GM18526 (cell line): ENCODE data around the gene GAS7.

Source experiments
- POLR2A ChIP-seq: IDR thresholded peaks from 3 replicates; pipeline ENCODE4 v1.6.1; 2011; ENCODE audit not compliant: insufficient read length; ENCODE audit errors: extremely low read depth

Gene GAS7

DNA sequence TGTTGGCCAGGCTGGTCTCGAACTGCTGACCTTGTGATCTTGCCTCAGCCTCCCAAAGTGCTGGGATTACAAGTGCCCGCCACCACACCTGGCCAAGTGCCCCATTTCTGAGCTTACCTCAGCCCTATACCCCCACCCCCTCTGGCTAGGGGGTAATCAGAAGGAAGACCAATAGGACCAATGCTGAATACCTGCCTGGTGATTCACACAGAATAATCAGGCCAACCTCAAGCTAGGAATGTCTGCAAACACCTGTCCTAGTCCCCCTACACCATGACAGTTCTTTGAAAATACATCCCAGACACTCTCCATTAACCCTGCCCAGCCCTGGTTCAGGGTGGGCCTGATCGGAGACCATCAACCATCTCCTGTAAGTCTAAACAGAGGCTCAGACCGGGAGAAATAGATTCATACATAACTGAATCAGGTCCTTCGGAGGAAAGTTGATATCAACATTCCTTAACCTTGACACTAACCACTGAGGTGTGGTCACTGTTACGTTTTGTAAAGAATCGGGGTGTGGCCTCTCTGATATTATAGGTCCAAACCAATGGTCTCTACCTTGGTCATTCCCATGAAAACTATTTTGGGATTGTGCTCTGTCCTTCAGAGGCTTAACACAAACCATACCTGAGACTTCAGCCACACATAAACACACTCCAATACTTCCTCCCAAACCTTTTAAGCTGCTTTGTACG lies 130.8 kb downstream of the GAS7 start:
- no peak for TF ChIP-seq POLR2A

DNA sequence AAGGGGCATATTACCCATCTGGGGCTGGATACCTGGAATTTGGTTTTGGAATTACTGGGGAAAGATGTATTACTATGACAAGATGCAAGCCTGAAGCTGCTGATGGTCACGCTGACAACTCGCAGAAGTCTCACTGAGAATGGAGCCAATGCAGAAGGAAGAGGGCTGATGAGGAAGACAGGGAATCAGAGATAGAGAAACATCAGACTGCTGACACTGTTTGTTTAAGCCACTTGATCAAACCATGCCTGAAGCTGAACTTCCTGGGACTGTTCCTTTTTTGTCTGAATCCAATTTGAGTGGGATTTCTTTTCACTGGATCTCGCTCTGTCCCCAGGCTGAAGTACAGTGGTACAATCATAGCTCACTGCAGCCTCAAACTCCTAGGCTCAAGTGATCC lies 133.9 kb downstream of the GAS7 start:
- TF ChIP-seq POLR2A, result no peak

DNA sequence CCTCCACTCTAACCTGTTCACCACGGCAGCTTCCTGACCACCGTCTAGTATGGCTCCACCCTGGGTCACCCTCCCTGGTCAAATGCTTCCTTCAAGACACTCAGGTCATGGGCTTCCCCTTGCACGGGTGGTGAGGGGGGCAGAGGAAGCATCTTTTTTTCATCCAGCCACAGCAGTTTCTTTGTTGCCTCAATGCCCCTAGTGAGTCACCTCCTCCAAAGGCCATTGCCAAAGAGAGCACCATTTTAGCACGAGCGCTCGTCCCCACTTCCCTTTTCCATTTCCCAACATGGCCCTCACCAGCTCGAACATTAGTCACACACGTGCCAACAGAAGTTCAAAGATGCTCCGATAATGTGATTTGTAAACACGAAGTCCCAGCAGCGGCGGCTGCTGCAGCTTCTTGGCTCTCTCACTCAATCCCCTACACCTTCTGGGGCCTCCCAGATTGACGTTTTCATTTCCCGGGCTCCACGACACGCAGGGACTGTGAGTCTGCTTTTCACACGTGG lies 134.6 kb downstream of the GAS7 start:
- no peak for TF ChIP-seq POLR2A

DNA sequence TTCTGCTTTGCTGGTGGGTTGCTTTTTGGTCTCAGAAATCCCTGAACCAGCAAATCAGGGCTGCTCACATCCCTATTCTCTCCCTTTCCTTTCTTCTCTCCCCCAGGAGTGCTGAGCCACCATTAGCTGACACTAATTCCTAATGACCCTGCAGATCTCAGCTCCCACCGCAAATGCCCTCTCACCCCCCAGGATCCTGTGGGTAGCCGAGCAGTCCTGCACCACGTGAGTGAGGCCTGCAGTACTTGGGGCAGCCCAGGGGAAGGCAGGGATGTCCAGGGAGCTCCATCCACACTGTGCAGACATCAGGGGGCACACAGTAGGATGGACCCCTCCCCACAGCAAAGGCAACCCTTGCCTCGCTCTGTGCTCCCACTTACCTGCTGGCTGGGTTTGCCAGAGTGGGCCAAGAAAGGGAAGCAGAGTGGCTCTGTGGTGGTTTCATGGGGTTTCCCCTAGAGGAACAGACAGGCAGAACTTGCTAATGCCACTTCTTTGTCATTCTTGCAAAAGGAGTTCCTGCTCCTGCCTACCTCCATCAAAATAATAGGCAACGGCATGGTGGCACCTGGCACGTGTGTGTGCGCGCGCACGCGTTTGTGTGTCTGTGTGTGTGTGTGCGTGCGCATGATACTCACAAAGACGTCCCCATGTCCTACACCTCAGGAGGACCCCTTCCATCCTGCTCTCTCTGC lies 135.6 kb downstream of the GAS7 start:
- no peak for TF ChIP-seq POLR2A

GRCh38 chr17:10061111-10061845 lies 137.1 kb downstream of the GAS7 start:
- TF ChIP-seq POLR2A, result no peak

DNA sequence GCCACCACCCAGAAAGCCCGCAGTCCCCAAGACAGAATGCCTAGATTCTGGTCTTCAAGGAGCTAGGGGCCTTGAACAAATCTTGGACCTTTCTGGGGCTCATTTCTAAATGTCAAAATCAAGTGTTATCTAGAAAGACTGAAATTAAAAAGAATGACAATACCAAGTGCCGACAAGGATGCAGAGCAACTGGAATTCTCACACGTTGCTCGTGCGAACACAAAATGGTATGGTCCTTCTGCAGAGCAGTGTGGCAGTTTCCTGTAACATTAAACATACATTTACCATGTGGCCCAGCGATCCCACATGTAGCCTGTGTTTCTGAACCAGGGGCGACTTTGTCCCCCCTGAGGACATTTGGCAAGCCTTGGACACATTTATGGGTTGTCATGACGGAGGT lies 137.9 kb downstream of the GAS7 start:
- no peak for TF ChIP-seq POLR2A

- TF ChIP-seq POLR2A, result no peak
Measured at GRCh38 chr17:10059684-10060211, 138.7 kb downstream of the GAS7 start.

DNA sequence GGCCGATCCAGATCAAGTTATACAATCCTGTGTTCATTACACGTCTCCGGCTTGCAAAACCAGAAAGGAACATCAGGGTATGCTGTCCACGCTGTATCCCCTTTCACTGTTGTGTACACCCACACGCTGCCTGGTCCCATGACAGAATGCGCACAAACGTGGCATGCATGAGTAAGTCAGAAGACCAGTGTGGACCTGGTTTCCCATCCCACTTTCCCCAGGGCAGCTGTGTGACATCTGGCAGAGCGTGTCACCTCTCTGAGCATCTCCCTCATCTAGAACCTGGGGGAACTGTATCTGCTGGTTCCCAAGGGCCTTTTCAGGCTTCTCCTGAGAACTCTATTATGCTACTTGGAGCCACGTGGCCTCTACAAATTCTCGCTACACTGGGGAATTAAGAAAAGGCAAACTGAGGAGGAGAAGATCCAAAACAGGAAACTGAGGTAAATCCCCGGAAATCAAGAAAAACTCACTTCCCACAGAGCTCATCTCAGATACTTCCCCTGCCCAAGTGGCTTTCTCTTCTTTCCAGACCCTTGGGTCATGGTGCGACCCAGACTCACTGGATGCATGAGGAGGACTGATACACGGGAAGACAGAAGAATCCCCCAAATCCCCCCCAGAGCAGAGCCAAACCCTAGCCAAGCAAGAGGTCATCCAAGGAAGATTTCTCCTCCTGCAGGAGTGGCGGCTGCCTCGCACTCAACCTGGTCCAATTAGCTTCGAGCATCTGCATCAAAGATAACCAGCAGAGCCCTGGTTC lies 139.3 kb downstream of the GAS7 start:
- TF ChIP-seq POLR2A, result no peak

- TF ChIP-seq POLR2A, result no peak
Measured at GRCh38 chr17:10055262-10055975, 143.0 kb downstream of the GAS7 start.

- TF ChIP-seq POLR2A, result no peak
Measured at GRCh38 chr17:10053782-10054540, 144.4 kb downstream of the GAS7 start.

- TF ChIP-seq POLR2A, result peak; percentile 26
Measured at GRCh38 chr17:10052106-10052813, 146.1 kb downstream of the GAS7 start.

- no peak for TF ChIP-seq POLR2A
Measured at GRCh38 chr17:10051112-10051511, 147.3 kb downstream of the GAS7 start.

DNA sequence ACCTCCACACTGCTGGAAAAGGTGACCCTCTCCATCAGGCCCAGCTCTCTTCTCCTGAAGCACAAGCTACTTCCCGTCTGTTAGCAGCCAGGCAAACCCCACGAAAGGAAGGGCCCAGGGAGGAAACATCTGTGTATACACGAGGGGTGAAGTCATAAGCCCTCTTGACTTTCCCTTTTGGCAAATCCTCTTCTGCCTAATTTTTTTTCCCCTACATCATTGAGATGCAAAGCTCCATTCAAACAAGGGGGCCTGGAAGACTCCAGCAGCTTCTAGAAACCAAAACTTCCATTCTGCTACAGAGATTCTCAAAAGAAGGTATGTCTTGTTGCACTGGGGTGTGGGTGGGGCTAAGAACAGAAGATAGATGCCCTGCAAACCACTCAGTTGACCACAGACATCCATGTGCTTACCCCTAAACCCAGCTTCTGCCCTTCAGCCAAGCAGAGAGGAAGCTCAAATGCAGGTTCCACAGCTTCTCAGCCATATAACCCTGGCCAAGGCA lies 147.8 kb downstream of the GAS7 start:
- peak; percentile 43 for TF ChIP-seq POLR2A
